NCI-H146 (cell line): ENCODE results near the gene SKOR1.
A peak's percentile ranks its signal among the peaks of the same experiment; 100 is the strongest.

Experiments
- DNase-seq: peaks from one replicate; lab custom pipeline; 2025; lab: John Stamatoyannopoulos, UW

SKOR1 gene

GRCh38 chr15:67818464-67818863, 6.8 kb upstream of the SKOR1 start:
- no peak for DNase-seq

- DNase-seq: no peak
Observed at GRCh38 chr15:67819636-67820035, 5.7 kb upstream of the SKOR1 start.

- no peak for DNase-seq
Observed at GRCh38 chr15:67820122-67820991, 5.0 kb upstream of the SKOR1 start.

- no peak for DNase-seq
Observed at GRCh38 chr15:67820992-67821783, 4.1 kb upstream of the SKOR1 start.

- peak; percentile 80 for DNase-seq
Observed at GRCh38 chr15:67821784-67822440, 3.4 kb upstream of the SKOR1 start.

- peak; percentile 80 for DNase-seq
Observed at GRCh38 chr15:67822537-67823313, 2.6 kb upstream of the SKOR1 start.

- DNase-seq: peak; percentile 58
Observed at GRCh38 chr15:67823314-67824196, 1.8 kb upstream of the SKOR1 start.

GRCh38 chr15:67824197-67824968, 926 bp upstream of the SKOR1 start:
- DNase-seq: no peak

GRCh38 chr15:67825881-67826716, 790 bp downstream of the SKOR1 start:
- no peak for DNase-seq

- no peak for DNase-seq
Observed at GRCh38 chr15:67826717-67827561, 1.6 kb downstream of the SKOR1 start.

GRCh38 chr15:67827562-67828277, 2.4 kb downstream of the SKOR1 start:
- DNase-seq: no peak

GRCh38 chr15:67828278-67828968, 3.1 kb downstream of the SKOR1 start:
- no peak for DNase-seq

GRCh38 chr15:67828969-67829646, 3.8 kb downstream of the SKOR1 start:
- no peak for DNase-seq

GRCh38 chr15:67829647-67830504, 4.6 kb downstream of the SKOR1 start:
- no peak for DNase-seq

GRCh38 chr15:67831363-67831762, 6.1 kb downstream of the SKOR1 start:
- no peak for DNase-seq
